Stimulated activated CD4-positive, alpha-beta T cell treated with anti-CD3 and anti-CD28 coated beads, Interleukin-2, amount 100 ng/mL, for 4 hours (primary cell): ENCODE measurements around the gene MATN1.

Experiments
- DNase-seq: peaks from one replicate; pipeline ENCODE4 v3.0.0-alpha.2; 2020; ENCODE audit warnings: low read depth

Gene MATN1

GRCh38 chr1:30680879-30681278 is 42.5 kb downstream of the MATN1 start:
- DNase-seq, result no peak

- no peak for DNase-seq
Measured at GRCh38 chr1:30680429-30680828, 43.0 kb downstream of the MATN1 start.

GRCh38 chr1:30679976-30680305 is 43.4 kb downstream of the MATN1 start:
- DNase-seq, result no peak

- no peak for DNase-seq
Measured at GRCh38 chr1:30679201-30679975, 44.0 kb downstream of the MATN1 start.

GRCh38 chr1:30678209-30678608 is 45.2 kb downstream of the MATN1 start:
- no peak for DNase-seq

GRCh38 chr1:30677471-30677870 is 45.9 kb downstream of the MATN1 start:
- DNase-seq, result no peak

- DNase-seq, result no peak
Measured at GRCh38 chr1:30675761-30676160, 47.6 kb downstream of the MATN1 start.

- no peak for DNase-seq
Measured at GRCh38 chr1:30675289-30675688, 48.1 kb downstream of the MATN1 start.

GRCh38 chr1:30673395-30673794 is 50.0 kb downstream of the MATN1 start:
- no peak for DNase-seq

- DNase-seq, result no peak
Measured at GRCh38 chr1:30672661-30673060, 50.7 kb downstream of the MATN1 start.

- DNase-seq, result no peak
Measured at GRCh38 chr1:30670240-30671060, 52.9 kb downstream of the MATN1 start.

GRCh38 chr1:30668546-30669327 is 54.6 kb downstream of the MATN1 start:
- no peak for DNase-seq

- no peak for DNase-seq
Measured at GRCh38 chr1:30668024-30668423, 55.4 kb downstream of the MATN1 start.

GRCh38 chr1:30666756-30667273 is 56.6 kb downstream of the MATN1 start:
- no peak for DNase-seq

GRCh38 chr1:30665216-30666010 is 58.0 kb downstream of the MATN1 start:
- DNase-seq, result no peak

- DNase-seq, result no peak
Measured at GRCh38 chr1:30664103-30664755, 59.2 kb downstream of the MATN1 start.

- no peak for DNase-seq
Measured at GRCh38 chr1:30663596-30664091, 59.7 kb downstream of the MATN1 start.

GRCh38 chr1:30662291-30662840 is 61.0 kb downstream of the MATN1 start:
- no peak for DNase-seq

- no peak for DNase-seq
Measured at GRCh38 chr1:30661311-30661710, 62.1 kb downstream of the MATN1 start.
